GM18502 (cell line): ENCODE data around the gene NDC80.
"Not testable (repeated sequence)": the region's sequence is repeated elsewhere in the genome, so short reads cannot be mapped to it uniquely, and the experiment has no call there.

Experiments used
- ATAC-seq: cut with Tn5 transposase; IDR thresholded peaks from one replicate; pipeline ENCODE4 v1.9.1; 2021; ENCODE audit warnings: mild to moderate bottlenecking; ENCODE audit not compliant: unreplicated experiment, poor library complexity

The NDC80 gene

DNA sequence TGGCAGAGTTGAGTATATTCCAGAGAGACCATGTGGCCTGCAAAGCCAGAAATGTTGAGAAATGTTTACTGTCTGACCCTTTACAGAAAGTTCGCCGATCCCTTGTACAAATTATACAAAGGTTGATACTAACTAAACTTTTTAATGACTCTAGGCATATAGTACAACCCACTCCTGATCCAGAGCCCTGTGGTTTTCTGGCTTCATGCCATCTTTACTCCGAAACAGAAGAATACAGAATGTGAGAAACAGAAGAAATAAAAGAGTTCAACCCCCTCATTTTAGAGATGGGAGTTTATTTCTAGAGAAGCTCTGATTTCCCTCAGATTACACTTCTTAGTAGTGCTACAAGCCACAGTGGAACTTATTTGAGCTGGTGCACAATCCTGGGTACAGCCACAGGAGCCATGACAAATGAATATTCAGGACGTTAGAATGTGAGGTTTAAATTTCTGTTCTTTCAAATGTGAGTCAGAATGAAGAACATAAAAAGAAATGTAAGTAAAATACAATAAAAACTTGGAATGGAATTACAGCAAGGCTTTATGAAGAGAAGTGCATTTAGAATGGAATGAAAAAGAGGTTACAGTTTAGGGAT is 46.1 kb downstream of the NDC80 start:
- no peak for ATAC-seq

DNA sequence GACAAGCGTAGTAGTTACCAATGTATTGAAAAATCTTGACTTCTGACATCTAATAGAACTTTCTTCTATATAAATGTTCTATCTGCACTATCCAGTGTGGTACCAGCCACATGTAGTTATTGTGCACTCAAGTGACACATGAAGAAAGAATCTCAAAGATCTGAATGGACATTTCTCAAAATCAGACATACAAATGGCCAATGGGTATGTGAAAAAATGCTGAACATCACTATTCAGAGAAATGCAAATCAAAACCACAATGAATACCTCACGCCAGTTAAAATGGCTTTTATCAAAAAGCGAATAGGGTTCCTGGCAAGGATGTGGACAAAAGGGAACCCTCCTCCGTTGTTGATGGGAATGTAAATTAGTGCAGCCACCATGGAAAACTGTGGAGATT is 46.7 kb downstream of the NDC80 start:
- ATAC-seq = no peak

DNA sequence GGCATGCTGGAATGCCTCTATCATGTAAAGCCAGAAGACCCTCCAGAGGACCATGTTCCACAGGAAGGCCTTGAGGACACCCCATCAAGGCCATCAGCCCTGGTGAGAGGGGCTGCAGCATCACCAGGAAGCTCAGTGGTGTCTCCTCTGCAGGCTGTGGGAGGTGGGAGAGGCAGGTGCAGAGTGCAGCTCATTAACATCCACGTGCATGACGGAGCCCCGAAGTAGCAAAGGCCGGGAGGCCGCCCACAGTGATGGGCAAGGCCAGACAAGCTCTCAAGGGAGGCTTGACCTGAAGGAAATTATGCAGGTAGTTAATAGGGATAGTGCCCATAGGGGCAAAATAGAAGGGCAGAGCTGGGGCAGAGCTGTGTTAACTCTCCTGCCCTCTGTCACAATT is 53.9 kb downstream of the NDC80 start:
- no peak for ATAC-seq

DNA sequence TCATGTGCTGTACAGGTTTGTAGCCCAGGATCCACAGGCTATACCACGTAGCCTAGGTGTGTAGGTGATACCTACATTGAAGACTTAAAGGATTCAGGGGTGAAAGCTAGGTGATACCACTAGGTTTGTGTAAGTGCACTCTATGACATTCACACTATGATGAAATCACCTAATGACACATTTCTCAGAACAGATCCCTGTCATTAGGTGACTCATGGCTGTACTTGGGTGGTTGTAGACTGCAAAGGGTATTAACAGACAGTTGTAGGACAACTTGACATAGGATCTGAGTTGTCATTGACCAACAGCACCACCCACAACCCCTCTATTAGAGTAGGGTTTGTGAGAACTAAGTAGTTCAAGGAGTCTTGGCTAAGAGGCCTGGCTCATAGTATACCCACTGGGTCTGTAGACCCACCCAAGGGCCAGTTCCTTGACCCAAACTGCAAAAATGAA is 56.5 kb downstream of the NDC80 start:
- ATAC-seq = no peak

DNA sequence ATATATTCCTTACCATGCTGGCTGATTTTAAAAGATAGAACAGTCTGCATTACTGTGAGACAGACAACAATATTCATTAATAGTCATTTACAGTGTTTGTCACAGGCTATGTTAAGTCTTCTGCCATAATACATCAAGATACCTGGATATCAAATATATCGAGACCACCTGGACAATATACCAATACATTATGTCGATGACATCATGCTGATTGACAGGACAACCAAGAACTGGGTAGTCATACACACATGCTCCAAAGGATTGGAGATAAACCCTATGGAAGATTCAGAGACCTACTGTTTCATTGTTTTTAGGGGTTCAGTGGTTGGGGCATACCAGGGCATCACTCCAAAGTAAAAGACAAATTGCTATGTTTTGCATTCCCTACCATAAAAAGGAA is 57.6 kb downstream of the NDC80 start:
- no peak for ATAC-seq

DNA sequence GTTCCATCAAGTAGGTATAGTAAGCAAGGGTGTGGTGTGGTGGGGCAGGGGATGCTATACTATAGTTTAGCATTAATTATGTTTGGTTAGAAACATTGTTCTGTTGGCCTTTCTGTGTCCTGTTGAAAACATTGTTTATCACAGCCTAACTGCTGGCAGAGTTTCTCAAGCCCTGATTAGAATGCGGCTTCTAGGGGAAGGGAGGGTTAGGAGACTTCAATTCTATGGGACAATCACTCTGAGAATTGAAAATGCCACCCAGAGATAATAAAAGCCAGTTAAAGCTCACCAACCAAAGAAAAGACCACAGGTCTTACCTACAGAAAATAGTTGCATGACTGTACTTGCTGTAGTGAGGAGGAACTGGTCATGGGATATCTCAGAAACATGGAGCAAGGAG is 64.2 kb downstream of the NDC80 start:
- no peak for ATAC-seq

DNA sequence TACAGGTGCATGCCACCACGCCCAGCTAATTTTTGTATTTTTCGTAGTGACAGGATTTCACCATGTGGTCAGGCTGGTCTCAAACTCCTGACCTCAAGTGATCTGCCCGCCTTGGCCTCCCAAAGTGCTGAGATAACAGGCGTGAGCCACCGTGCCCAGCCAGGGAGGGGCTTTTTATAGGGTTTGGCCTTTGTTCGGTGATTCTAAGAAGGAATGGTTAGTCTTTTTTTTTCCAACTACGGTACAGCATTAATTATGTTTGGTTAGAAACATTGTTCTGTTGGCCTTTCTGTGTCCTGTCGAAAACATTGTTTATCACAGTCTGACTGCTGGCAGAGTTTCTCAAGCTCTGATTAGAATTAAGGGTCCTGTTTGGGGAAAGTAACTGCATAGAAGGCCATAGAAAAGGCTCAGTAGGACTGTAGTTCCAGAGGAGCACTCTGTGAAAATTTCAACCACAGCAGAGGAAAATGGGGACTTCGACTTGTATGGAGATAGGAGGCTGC is 64.8 kb downstream of the NDC80 start:
- ATAC-seq = peak; percentile 20

DNA sequence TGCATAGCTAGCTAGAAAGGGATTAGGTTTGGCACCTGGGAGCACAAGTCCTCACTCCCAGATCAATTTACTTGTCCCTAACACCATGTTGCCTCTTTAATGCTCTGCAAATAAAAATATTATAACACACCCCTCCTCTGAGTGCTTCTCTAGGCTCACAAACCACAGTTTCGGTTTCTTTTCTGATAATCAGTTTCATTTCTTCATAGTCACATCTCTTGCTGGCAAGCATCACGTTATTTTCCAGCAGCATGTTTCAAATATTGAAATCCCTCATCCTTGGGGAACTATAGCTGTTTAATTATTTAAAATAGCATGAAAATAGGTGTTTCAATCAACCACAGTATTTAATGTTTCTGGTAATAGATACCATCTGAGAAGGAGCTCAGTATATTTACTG is 70.3 kb downstream of the NDC80 start:
- peak; percentile 72 for ATAC-seq

DNA sequence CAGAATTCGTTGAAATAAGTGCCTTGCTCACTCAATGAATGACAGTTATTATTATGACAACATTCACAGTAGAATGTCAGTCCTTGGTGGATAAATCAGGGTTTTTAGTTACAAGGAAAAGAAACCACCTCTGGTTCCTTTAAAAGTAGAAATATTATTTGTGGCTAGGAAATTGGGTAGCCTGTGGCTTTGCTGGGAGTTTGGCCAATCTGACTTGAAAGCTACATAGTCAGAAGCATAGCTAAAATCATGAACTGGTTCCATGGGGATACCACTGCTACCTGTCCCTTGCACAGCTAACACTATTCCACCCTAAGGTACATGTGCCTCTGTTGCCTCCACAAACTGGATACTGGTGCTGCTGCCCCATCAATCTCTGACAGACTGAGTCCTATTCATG is 71.4 kb downstream of the NDC80 start:
- ATAC-seq = no peak

DNA sequence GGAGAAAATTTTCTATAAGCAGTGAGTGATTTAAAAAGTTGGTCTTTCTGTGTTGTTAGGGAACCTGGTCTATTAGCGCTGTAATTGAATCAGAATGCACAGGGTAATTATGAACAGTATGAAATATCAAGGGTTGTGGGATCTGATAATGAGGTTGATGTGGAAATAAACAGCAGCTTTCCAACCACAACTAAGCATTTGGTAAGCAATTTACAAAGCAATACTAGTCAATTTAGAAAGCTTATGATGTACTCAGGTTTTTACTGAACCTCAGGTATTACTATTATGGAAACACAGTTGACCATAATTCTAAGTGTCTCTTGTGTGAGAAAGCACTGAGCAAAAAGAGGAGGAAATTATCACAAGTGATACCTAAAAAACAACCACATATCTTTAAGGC is 73.2 kb downstream of the NDC80 start:
- no peak for ATAC-seq

DNA sequence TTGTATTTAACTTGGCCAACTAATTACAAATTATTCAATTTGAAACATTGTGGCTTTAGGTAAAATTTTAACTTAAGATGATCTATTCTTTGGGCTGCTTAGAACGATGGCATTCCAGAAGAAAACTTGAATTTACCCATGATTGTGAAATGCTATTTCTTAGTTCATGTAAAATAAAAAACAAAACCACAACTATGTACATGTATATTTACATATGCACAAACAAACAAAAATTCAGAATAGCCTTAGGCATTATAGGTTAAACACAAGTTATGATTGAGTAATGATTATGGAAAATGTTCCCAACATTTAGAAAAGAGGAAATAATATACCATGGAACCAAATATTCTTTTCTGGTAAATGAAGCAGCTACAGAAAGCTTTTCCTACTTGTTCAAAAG is 80.6 kb downstream of the NDC80 start:
- no peak for ATAC-seq

DNA sequence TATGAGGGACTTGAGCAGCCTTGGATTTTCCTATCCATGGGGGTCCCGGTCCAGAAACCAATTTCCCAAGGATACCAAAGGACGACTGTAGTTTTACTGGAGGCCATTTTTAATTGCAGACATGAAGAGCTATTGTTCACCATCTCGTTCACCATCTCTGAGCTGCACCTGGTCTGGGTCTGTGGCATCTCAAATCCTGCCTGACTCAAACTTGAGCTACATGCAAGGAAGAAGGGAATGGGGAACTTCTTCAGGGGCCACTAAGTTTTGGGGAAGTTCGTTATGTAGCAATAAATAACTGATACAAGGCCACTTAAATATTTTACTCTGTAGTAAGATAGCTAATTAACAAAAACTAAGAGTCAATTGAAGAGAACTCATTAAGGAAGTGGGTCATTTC is 82.1 kb downstream of the NDC80 start:
- ATAC-seq = no peak

DNA sequence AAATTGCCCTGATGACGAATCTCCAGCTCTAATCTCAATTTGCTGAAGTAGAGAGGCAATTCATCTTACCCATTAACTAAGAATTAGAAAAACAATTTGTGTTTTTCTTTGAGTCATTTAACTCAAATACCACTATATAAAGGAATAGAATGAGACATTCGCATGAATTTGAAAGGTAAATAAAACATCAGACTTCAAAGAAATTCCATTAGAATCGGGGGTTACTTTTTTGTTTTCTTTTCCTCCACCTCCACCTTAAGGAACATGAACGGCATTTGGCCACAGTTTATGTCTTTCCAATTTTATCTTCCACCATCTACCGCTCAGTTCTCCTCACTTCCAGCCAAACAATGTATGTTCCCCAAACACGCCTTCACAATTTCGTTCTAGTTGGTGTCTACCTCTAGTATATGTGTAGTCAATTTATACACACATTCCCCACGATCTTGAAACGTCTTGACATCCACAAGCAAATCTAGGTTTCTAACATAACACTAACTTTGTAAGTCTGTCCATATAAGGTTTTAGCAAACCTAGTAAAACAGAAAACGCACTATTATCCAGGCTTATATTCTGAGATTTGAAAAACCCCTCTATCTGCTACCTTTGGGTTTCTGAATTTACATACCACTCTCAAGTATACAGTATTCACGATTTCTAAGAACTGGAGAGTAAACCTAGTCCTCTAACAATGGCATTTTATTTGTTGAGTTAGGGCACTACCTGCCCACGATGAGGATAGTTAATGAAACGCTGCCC is 83.0 kb downstream of the NDC80 start:
- ATAC-seq = no peak

DNA sequence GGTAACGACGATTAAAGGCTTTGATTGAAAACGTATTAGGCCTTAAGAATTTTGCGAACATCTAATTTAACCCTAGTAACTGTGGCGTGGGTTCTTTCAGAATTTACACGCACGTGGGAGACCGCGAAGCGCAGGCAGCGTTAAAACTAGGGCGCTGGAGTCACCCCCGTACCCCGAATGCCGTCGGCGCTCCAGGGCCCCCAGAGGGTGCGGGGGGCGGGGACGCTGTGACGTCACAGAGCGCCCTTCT is 83.5 kb downstream of the NDC80 start:
- ATAC-seq = peak; percentile 45

DNA sequence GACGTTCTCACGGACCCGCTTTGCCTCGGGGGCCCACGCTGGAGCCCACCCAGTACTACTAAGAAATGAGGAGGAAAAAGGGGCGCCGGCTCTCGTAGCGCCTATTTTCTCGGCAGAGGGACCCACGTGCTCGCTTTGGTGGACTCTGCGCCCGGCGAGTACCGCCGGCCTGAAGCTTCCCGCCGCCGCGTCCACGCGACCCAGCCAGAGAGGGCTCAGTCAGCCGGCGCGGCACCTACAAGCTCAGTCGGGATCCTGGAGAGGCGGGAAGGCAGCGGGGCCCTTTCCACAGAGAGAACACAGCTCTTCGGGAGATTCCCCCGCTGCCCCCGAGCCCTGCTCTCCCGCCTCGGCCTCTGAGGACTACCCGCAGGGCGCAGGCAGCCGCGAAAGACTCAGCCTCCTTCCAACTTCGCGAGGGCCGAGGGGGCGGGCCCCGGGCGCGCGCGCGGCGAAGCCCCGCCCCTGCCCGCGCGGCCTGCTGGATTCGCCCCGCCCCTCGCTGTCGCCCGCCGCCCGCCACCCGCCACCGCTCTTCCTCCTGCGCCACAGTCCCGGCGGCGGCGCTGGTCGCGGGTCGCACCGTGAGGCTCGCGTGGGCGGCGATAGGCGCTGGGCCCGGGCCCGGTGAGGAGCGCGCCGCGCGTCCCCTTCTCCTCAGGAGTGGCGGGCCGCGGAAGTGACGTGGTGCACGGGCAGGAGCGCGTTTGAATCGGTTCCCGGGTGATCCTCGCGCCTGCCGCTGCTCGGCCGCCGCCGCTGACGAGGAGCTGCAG is 84.0 kb downstream of the NDC80 start, which contains the start of gene SMCHD1:
Gene SMCHD1, plus strand, starts transcription at position 549 of the 776 bp plus-strand sequence. CDS start 350 bp downstream, outside the sequence.
- ATAC-seq = peak; percentile 68

DNA sequence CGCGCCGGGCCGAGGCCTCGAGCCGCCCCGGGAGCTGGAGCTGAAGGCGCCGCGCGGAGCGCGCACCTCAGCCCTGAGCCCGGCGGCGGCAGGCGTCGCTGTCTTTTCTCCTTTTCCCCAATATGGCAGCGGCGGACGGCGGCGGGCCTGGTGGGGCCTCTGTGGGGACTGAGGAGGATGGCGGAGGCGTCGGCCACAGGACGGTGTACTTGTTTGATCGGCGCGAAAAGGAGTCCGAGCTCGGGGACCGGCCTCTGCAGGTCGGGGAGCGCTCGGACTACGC is 84.5 kb downstream of the NDC80 start:
- peak; percentile 24 for ATAC-seq

DNA sequence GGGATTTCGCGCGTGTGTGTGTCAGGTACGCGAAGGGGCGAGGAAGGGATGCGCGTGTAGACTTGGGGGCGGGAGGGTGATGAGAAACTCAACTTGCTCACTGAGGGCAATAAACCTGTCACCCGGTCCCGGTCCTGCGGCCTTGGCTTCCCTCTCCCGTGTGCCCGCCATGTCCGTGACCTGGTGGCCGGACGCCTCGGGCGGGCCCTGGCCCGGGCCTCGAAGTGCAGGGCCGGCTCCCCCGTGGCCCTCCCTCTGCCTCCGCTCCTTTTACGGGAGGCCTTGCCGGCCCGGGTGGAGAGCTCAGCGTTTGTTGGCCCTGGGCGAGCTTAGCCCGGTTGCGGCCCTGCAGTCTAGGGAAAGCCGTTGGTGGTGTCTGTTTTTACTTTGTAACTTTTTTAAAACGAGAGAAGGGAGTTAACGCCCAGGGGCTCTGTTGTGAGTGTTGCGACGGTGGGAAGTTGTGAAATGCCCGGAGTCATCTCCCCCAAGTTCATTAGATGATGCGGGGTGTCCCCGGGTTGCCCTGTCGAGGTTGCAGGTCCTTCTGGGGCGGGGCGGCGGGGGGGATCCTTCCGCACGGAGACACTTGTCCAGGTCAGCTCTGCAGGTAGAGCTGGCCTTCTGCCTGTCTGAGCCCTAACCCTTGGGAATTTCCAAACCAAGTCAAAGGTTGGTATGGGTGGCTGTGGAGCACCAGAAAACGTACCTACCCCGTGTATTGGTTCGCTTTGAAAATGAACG is 85.1 kb downstream of the NDC80 start:
- peak; percentile 8 for ATAC-seq

DNA sequence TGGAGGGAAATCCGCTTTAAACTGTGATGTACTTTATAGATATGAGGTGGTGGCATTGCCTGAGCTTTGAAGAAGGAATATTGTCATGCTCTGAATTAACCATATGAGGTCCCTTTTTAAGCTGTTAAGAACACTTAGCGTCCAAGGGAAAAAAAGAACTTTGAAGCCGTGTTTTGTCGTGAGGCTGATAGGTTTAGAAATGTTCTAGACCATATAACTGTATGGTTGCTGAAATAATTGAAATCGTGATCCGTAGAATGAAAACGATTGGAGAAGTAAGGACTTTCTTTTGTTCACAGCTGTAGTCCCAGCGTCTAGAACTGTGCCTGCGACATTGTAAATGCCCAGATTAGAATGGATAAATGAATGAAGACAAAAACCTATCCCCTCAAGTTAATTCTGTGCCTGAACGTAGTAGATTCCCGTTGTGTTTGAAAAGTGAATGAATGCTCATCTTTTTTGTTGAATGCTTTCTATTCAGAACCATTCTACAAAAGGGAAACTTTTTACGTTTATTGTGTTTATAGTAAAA is 85.7 kb downstream of the NDC80 start:
- no peak for ATAC-seq

DNA sequence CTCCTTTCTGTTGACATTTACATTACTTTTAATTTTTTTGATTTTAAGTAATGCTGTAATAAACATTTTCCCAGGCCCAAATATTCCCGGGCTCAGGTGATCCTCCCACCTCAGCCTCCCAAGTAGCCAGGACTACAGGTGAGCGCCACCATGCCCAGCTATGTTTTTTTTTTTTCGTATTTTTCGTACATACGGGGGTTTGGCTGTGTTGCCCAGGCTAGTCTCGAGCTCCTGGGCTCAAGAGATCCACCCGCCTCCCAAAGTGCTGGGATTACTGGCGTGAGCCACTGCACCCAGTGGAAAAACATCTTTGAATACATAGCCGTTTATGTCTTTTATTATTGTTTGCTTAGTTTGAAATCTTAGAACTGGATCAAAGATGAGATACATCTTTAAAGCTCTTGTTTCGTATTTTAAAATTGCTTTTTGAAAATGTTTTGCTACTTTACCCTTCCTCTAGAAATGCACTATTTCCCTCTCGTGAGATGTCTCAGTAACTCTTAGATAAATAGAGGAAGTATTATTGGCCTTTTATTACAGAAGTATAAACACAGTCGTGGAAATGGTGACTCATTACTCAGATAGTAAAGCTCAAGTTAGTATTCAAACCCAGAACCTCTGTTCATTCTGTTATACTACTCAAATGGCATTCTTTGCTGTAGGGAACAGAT is 86.6 kb downstream of the NDC80 start:
- ATAC-seq = no peak

DNA sequence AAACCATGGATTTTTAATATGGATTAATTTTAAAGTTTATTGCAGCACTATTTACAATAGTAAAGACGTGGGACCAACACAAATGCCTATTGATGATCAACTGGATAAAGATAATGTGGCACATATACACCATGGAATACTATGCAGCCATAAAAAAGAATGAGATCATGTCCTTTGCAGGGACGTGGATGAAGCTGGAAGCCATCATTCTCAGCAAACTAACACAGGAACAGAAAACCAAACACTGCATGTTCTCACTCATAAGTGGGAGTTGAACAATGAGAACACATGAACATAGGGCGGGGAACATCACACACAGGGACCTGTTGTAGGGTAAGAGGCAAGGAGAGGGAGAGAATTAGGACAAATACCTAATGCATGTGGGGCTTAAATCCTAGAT is 89.5 kb downstream of the NDC80 start:
- ATAC-seq = not testable (repeated sequence)
